ENCODE measurements around the gene PKN2.

PKN2 gene

GRCh38 chr1:88722492-88722891, 38.4 kb downstream of the PKN2 start:
- no peaks in the 10 kb centered on the region for H3K4me1 ChIP-seq (ENCODE audit: low read depth, poor library complexity, severe bottlenecking)
- no peaks in the 10 kb centered on the region for H3K36me3 ChIP-seq (ENCODE audit: insufficient read depth)
- no peak overlapping the region for H3K27ac ChIP-seq
- H4K20me1 ChIP-seq (ENCODE audit: insufficient read depth), result no peaks in the 10 kb centered on the region
- TF ChIP-seq CTCF (conservative IDR thresholded peaks at IDR 0.05; ENCODE audit: low read depth, low read length), result no peak
- no peak overlapping the region for H3K4me3 ChIP-seq (IDR thresholded peaks at IDR 0.05; ENCODE audit: insufficient read depth, low read depth, low read length)
- no peak overlapping the region for H3K9ac ChIP-seq
- peaks cover 12% of the 10 kb centered on the region; the same call in 1 of the 2 replicates for H3K79me2 ChIP-seq (ENCODE audit: insufficient read depth, low read depth)
- H3K27me3 ChIP-seq (ENCODE audit: insufficient read depth, low read depth), result no peaks in the 10 kb centered on the region
- no peak overlapping the region for H3K4me2 ChIP-seq
- no peak overlapping the region for H2AFZ ChIP-seq (ENCODE audit: low read depth)

GRCh38 chr1:88726697-88727096, 42.6 kb downstream of the PKN2 start:
- Histone ChIP-seq H3K27me3 (ENCODE audit: insufficient read depth, low read depth) (no peaks in the 10 kb centered on the region), H2AFZ (ENCODE audit: low read depth) (no peak overlapping the region), H3K4me2 (no peak overlapping the region), H3K27ac (no peak overlapping the region), H3K9ac (no peak overlapping the region), H3K4me1 (ENCODE audit: low read depth, poor library complexity, severe bottlenecking) (peaks cover 12% of the 10 kb centered on the region), H3K79me2 (ENCODE audit: insufficient read depth, low read depth) (peaks cover 11% of the 10 kb centered on the region; the same call in 1 of the 2 replicates), H4K20me1 (ENCODE audit: insufficient read depth) (no peaks in the 10 kb centered on the region), H3K4me3 (IDR thresholded peaks at IDR 0.05; ENCODE audit: insufficient read depth, low read depth, low read length) (no peak overlapping the region), H3K36me3 (ENCODE audit: insufficient read depth) (no peaks in the 10 kb centered on the region)
- TF ChIP-seq CTCF (conservative IDR thresholded peaks at IDR 0.05; ENCODE audit: low read depth, low read length), result no peak

GRCh38 chr1:88727205-88727604, 43.1 kb downstream of the PKN2 start:
- H3K79me2 ChIP-seq (ENCODE audit: insufficient read depth, low read depth), result peaks cover 11% of the 10 kb centered on the region; the same call in 1 of the 2 replicates
- no peak overlapping the region for H3K9ac ChIP-seq
- H3K27ac ChIP-seq, result no peak overlapping the region
- H3K4me2 ChIP-seq, result no peak overlapping the region
- TF ChIP-seq CTCF (conservative IDR thresholded peaks at IDR 0.05; ENCODE audit: low read depth, low read length), result no peak
- H2AFZ ChIP-seq (ENCODE audit: low read depth), result no peak overlapping the region
- H3K27me3 ChIP-seq (ENCODE audit: insufficient read depth, low read depth), result no peaks in the 10 kb centered on the region
- H3K4me1 ChIP-seq (ENCODE audit: low read depth, poor library complexity, severe bottlenecking), result peaks cover 17% of the 10 kb centered on the region
- no peaks in the 10 kb centered on the region for H3K36me3 ChIP-seq (ENCODE audit: insufficient read depth)
- H4K20me1 ChIP-seq (ENCODE audit: insufficient read depth), result no peaks in the 10 kb centered on the region
- no peak overlapping the region for H3K4me3 ChIP-seq (IDR thresholded peaks at IDR 0.05; ENCODE audit: insufficient read depth, low read depth, low read length)

GRCh38 chr1:88729297-88729696, 45.2 kb downstream of the PKN2 start:
- TF ChIP-seq CTCF (conservative IDR thresholded peaks at IDR 0.05; ENCODE audit: low read depth, low read length), result no peak
- Histone ChIP-seq H3K4me2 (no peak overlapping the region), H2AFZ (ENCODE audit: low read depth) (no peak overlapping the region), H4K20me1 (ENCODE audit: insufficient read depth) (no peaks in the 10 kb centered on the region), H3K79me2 (ENCODE audit: insufficient read depth, low read depth) (peaks cover 11% of the 10 kb centered on the region; the same call in 1 of the 2 replicates), H3K27me3 (ENCODE audit: insufficient read depth, low read depth) (no peaks in the 10 kb centered on the region), H3K27ac (no peak overlapping the region), H3K36me3 (ENCODE audit: insufficient read depth) (no peaks in the 10 kb centered on the region), H3K4me1 (ENCODE audit: low read depth, poor library complexity, severe bottlenecking) (peaks cover 17% of the 10 kb centered on the region), H3K4me3 (IDR thresholded peaks at IDR 0.05; ENCODE audit: insufficient read depth, low read depth, low read length) (no peak overlapping the region), H3K9ac (no peak overlapping the region)

Measured in KMS-11 (cell line).